Panc1 (cell line): ENCODE data around the gene UBE2N. TPM values are rescaled to one million over a fixed set of nuclear protein-coding genes. Genes with fewer than 3 reads are reported as not detected.

Experiments
- ATAC-seq: fragments of 200-7000 bp; cut with Tn5 transposase; 2 replicates; pipeline ENCODE4 v1.9.1; 2020; ENCODE audit warnings: mild to moderate bottlenecking, moderate library complexity
- BruUV-seq: library from RNA; stranded (reverse); fragments of 400-500 nt; replicated peaks from 2 replicates; lab custom pipeline; 2021; lab: Mats Ljungman, UMichigan
- CTCF ChIA-PET: fragments of 300-600 bp; sonication (Branson Sonifier 250); formaldehyde crosslinking; loops from one replicate; lab custom pipeline; 2022; ENCODE audit warnings: antibody characterized with exemption; lab: Charles Lee
- POLR2A ChIA-PET: fragments of 300-600 bp; sonication (Branson Sonifier 250); formaldehyde crosslinking; loops from one replicate; lab custom pipeline; 2022; ENCODE audit warnings: antibody characterized with exemption; lab: Charles Lee
- DNase-seq: peaks from one replicate; pipeline ENCODE4 v3.0.0-alpha.2; 2010; ENCODE audit warnings: low read depth, low spot score
- H3K27ac ChIP-seq: 2 replicates; pipeline ENCODE4 v1.5.1; 2011; ENCODE audit warnings: mild to moderate bottlenecking, low read length, inconsistent platforms
- H3K27me3 ChIP-seq: fragments of 200-500 bp; sonication (Bioruptor generic); 2 replicates; pipeline ENCODE4 v1.6.0; 2014; ENCODE audit warnings: low read length, inconsistent platforms; ENCODE audit not compliant: control insufficient read depth, insufficient read depth
- H3K36me3 ChIP-seq: fragments of 200-500 bp; sonication (Bioruptor generic); 2 replicates; pipeline ENCODE4 v1.5.1; 2014; ENCODE audit warnings: inconsistent platforms, mild to moderate bottlenecking, low read length, moderate library complexity; ENCODE audit not compliant: control insufficient read depth, insufficient read depth
- H3K4me1 ChIP-seq: 2 replicates; pipeline ENCODE4 v1.5.1; 2011; ENCODE audit warnings: inconsistent platforms, mild to moderate bottlenecking, low read length, moderate library complexity; ENCODE audit not compliant: control insufficient read depth, insufficient read depth
- H3K4me3 ChIP-seq, 2 experiments: 2 replicates each; pipeline ENCODE4 v1.5.1; 2011 to 2012; ENCODE audit warnings: low read depth in 2 of 2, low read length in 2 of 2, mild to moderate bottlenecking in 2 of 2, inconsistent platforms in 1 of 2, moderate library complexity in 1 of 2
- H3K9me3 ChIP-seq: fragments of 200-500 bp; sonication (Bioruptor generic); 2 replicates; pipeline ENCODE4 v1.5.1; 2014; ENCODE audit warnings: low read depth, mild to moderate bottlenecking, inconsistent platforms, low read length, moderate library complexity; ENCODE audit not compliant: control insufficient read depth, insufficient read depth
- CTCF ChIP-seq: fragments of 450-650 bp; IDR thresholded peaks from 2 replicates; pipeline ENCODE4 v1.5.1; 2017; ENCODE audit warnings: mild to moderate bottlenecking
- POLR2AphosphoS5 ChIP-seq: IDR thresholded peaks from 2 replicates; pipeline ENCODE4 v1.6.1; 2012; ENCODE audit warnings: mild to moderate bottlenecking, low read depth, low read length, moderate library complexity
- SIN3A ChIP-seq: IDR thresholded peaks from 2 replicates; pipeline ENCODE4 v1.6.1; 2012; ENCODE audit warnings: low read depth, mild to moderate bottlenecking, low read length, moderate library complexity, borderline replicate concordance; ENCODE audit not compliant: insufficient read depth
- TCF7L2 ChIP-seq: IDR thresholded peaks from 2 replicates; pipeline ENCODE4 v1.6.1; 2011; ENCODE audit warnings: mild to moderate bottlenecking, low read depth, low read length, inconsistent platforms
- in situ Hi-C: cut with HindIII; loops from 2 replicates; pipeline ENCODE4 v1.10.0; 2016; ENCODE audit warnings: low sequenced_read_pairs, low pct_unique_long_range_greater_than_20kb
- intact Hi-C: fragments of 100-400 bp; cut with micrococcal nuclease; formaldehyde crosslinking; loops from one replicate; pipeline ENCODE4 v1.10.0; 2022; ENCODE audit not compliant: unreplicated experiment
- total RNA-seq: library from RNA; stranded (reverse); gene quantifications from one replicate; pipeline ENCODE4 v1.2.1, GENCODE V29; 2021; ENCODE audit not compliant: unreplicated experiment
- TF ChIP-seq, protein P1 (sequence below), 2 experiments: IDR thresholded peaks; 2 replicates each; pipeline ENCODE4 v1.6.1; 2011 to 2012; ENCODE audit warnings: low read depth in 2 of 2, control low read depth in 1 of 2, low read length in 1 of 2, mild to moderate bottlenecking in 1 of 2, moderate library complexity in 1 of 2; ENCODE audit not compliant: insufficient read depth in 1 of 2

UBE2N gene
- total RNA-seq, 1 experiment from 2014 or later: 150 TPM

DNA sequence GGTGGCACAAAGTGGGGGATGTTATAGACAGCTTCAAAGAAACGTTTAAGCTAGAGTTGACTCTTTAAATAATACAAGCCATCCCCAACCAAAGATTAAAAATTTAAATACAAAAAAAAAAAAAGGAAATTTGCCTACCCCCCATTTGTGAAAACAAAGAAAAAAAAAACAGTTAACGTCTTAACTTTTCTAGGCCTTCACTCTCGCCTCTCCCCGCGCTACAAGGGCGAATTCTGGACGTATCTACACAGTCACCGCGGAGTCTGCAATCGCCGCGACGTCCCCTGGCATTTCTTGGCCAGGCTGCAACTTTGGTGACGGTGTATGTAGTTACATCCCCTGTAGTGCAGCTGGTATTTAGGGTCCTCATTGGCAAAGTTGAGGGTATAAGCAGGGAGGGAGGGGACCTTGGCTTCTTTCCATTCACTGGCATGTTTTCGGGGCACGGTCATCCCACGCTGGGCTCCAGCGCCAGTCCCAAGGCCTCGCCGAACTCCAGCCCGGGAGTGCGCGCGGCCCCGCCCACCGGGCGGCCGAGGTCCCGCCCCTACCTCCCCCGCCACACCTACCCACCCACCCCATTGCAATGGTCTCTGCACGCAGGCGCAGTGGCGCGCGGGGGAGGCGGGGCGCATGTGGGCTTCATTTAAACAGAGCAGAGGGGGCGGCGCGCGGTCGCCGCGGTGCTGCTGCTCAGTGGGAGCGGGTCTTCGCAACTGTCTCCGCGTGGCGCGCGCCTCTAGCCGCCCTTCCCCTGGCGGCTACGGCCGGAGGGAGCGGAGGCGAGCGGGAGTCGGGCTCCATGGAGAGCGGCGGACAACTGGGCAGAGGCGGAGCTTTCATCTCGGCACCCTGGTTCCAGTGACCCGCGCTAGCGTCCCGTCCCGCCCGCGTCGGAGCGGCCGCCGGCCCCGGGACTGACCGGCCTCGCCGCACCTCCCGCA, 64.2 kb downstream of the UBE2N start, which contains the start of gene NUDT4:
Gene NUDT4, plus strand, starts transcription at position 674 of the 944 bp plus-strand sequence. CDS start 398 bp downstream, outside the sequence.
- H3K9me3 ChIP-seq: no peaks in the 10 kb centered on the region
- peak within 1 kb of the TSS; percentile 93 to 100 for H3K4me3 ChIP-seq
- H3K36me3 ChIP-seq: peaks cover 3% of the 10 kb centered on the region; the same call in 1 of the 2 replicates
- ATAC-seq (peak; percentile 93), DNase-seq (peak; percentile 57)
- in situ Hi-C loops (no loop called here), intact Hi-C loops (no loop called here)
- TSS peak; percentile 88 for BruUV-seq
- peak within 1 kb of the TSS; percentile 92 for H3K27ac ChIP-seq
- ChIA-PET POLR2A (interaction anchor here (0.7 kb wide), 1 partner anchor 63 kb away, joined by 3 read pairs; no protein-coding TSS in a partner anchor), CTCF (interaction anchor here (0.7 to 1.4 kb wide), 2 partner anchors 28 to 390 kb away, joined by 3 to 4 read pairs; no protein-coding TSS in a partner anchor)
- H3K4me1 ChIP-seq: peaks cover 27% of the 10 kb centered on the region
- H3K27me3 ChIP-seq: no peaks in the 10 kb centered on the region
- TF ChIP-seq CTCF (no peak), TCF7L2 (no peak; the same call in 1 of the 2 replicates), SIN3A (no peak; the same call in 1 of the 2 replicates), POLR2AphosphoS5 (peak; percentile 59; the same call in 1 of the 2 replicates)
- TF ChIP-seq, protein P1, sequence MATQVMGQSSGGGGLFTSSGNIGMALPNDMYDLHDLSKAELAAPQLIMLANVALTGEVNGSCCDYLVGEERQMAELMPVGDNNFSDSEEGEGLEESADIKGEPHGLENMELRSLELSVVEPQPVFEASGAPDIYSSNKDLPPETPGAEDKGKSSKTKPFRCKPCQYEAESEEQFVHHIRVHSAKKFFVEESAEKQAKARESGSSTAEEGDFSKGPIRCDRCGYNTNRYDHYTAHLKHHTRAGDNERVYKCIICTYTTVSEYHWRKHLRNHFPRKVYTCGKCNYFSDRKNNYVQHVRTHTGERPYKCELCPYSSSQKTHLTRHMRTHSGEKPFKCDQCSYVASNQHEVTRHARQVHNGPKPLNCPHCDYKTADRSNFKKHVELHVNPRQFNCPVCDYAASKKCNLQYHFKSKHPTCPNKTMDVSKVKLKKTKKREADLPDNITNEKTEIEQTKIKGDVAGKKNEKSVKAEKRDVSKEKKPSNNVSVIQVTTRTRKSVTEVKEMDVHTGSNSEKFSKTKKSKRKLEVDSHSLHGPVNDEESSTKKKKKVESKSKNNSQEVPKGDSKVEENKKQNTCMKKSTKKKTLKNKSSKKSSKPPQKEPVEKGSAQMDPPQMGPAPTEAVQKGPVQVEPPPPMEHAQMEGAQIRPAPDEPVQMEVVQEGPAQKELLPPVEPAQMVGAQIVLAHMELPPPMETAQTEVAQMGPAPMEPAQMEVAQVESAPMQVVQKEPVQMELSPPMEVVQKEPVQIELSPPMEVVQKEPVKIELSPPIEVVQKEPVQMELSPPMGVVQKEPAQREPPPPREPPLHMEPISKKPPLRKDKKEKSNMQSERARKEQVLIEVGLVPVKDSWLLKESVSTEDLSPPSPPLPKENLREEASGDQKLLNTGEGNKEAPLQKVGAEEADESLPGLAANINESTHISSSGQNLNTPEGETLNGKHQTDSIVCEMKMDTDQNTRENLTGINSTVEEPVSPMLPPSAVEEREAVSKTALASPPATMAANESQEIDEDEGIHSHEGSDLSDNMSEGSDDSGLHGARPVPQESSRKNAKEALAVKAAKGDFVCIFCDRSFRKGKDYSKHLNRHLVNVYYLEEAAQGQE (IDR thresholded peaks at IDR 0.05; ENCODE audit: insufficient read depth in 1 of 2, low read depth in 2 of 2, low read length in 1 of 2): no peak

DNA sequence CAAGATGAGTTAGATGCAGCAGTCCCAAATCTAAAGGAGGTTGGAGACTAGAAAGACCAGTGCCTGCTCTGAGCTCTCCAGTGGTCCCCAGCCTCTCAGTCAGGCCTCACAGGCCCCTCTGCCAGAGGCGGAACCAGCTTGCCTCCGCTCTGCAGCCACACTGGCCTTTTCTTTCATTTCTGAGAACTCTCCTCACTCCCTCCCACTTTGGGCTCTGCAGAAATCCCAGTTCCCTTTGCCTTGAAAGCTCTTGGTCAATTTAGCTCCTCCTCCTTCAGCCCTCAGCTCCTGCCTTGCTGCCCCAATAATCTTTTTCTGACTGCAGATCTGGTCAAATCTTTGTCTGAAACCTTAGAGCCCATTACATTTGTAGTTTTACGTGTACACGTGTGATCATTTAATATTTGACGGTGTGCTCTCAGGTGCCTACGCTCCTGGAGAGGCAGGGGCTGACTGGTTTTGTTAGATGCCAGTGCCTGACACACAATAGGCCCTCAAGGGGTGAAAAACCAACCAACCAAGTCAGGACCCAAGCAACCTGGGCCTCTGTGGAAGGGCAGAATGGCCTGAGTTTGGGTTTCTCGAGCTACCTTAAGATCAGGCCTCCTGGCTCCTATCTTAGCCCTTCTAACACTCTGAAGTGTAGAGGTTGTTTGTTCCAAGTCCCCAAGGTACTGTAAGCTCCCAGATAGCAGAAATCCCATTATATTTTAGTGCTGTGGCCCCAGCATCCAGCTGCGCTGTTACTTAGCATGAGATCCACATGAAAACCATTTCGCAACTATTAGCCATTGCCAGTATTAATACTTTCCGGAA, 65.1 kb downstream of the UBE2N start:
- POLR2A ChIA-PET: no interaction called here
- TF ChIP-seq, protein P1 (IDR thresholded peaks at IDR 0.05; ENCODE audit: insufficient read depth in 1 of 2, low read depth in 2 of 2, low read length in 1 of 2): no peak
- TF ChIP-seq SIN3A (no peak), POLR2AphosphoS5 (no peak), TCF7L2 (no peak), CTCF (no peak)
- H3K27ac ChIP-seq: peak overlapping the region; percentile 78
- BruUV-seq: no TSS peak
- H3K4me1 ChIP-seq: peaks cover 27% of the 10 kb centered on the region
- in situ Hi-C loops: no loop called here
- no peaks in the 10 kb centered on the region for H3K9me3 ChIP-seq
- H3K27me3 ChIP-seq: no peaks in the 10 kb centered on the region
- CTCF ChIA-PET: interaction anchor here (1.4 kb wide), 1 partner anchor 389 kb away, joined by 4 read pairs; no protein-coding TSS in a partner anchor
- ATAC-seq (0 out of 2 replicates have a peak, but pooled peaks have one; percentile 3), DNase-seq (no peak)
- peak overlapping the region; percentile 93 for H3K4me3 ChIP-seq
- intact Hi-C loops: no loop called here
- H3K36me3 ChIP-seq: peaks cover 3% of the 10 kb centered on the region; the same call in 1 of the 2 replicates
